Stomach (tissue), 4 donors: ENCODE results near the gene CKLF.
A peak's percentile ranks its signal among the peaks of the same experiment; 100 is the strongest.

Source experiments
- POLR2A ChIP-seq, 4 donors: fragments of 450-650 bp; IDR thresholded peaks; one replicate each; pipeline ENCODE4 v1.6.1; 2016; ENCODE audit warnings: antibody characterized with exemption in 4 of 4, control low read depth in 2 of 4, mild to moderate bottlenecking in 1 of 4, moderate library complexity in 1 of 4
- POLR2AphosphoS5 ChIP-seq, 3 donors: sonication (generic); formaldehyde crosslinking; IDR thresholded peaks; one replicate each; pipeline ENCODE4 v1.6.1; 2016; ENCODE audit warnings: antibody characterized with exemption in 3 of 3
- TF ChIP-seq, protein P1 (sequence below), 7 experiments: fragments of 450-650 bp in 4 of 7; fragments of 200-600 bp in 3 of 7; sonication (generic) in 3 of 7; IDR thresholded peaks; one replicate each; pipeline ENCODE4 v1.5.1; 2016 to 2019; ENCODE audit warnings: antibody characterized with exemption in 7 of 7, control low read depth in 2 of 7, mild to moderate bottlenecking in 1 of 7

DNA sequence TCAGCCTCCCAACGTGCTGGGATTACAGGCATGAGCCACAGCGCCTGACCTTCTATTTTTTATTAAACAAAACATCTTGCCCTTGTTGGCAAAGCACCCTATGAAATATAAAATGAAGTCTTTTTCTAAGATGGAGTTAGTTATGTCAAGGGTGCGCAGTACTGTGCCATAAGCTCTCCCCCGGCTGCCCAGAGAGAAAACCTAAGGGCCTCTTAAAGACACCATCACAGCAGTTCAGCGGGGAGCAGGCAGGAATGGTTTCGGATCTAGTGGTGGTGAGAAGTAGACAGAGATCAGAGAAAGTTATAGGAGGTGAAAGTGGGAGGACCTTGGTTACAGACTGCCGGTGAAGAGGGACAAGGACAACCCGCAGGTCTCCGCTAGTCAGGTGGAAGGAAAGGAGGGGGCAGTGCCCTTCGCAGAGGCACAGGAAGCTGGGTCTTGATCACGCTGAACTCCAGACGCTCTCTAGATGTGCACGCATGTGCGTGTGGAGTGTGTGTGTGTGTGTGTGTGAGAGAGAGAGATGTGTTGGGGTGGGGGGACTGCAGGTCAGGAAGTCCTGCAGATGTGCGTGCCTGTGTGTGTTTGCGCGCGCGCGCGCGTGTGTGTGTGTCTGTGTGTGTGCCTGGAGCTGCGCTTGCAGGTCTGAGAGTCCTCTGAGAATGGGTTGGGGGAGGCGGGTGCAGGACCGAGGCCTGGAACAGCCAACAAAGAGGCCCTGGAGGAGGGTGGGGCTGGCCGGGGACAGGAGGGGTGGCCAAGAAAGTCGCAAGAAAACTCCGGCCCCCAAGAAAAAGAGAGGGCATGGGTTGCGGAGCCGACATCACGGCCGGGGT lies 51.4 kb downstream of the CKLF start:
- TF ChIP-seq, protein P1, sequence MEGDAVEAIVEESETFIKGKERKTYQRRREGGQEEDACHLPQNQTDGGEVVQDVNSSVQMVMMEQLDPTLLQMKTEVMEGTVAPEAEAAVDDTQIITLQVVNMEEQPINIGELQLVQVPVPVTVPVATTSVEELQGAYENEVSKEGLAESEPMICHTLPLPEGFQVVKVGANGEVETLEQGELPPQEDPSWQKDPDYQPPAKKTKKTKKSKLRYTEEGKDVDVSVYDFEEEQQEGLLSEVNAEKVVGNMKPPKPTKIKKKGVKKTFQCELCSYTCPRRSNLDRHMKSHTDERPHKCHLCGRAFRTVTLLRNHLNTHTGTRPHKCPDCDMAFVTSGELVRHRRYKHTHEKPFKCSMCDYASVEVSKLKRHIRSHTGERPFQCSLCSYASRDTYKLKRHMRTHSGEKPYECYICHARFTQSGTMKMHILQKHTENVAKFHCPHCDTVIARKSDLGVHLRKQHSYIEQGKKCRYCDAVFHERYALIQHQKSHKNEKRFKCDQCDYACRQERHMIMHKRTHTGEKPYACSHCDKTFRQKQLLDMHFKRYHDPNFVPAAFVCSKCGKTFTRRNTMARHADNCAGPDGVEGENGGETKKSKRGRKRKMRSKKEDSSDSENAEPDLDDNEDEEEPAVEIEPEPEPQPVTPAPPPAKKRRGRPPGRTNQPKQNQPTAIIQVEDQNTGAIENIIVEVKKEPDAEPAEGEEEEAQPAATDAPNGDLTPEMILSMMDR (IDR thresholded peaks at IDR 0.05): no peak
- TF ChIP-seq POLR2A (IDR thresholded peaks at IDR 0.05) (no peak), POLR2AphosphoS5 (IDR thresholded peaks at IDR 0.05) (peak in 1 of 3 donors; percentile 14)
